SK-N-SH (cell line): Measurements from ENCODE around the gene TRANK1.

Experiments used
- CTCF ChIP-seq: fragments of 200-600 bp; sonication (generic); IDR thresholded peaks from 2 replicates; pipeline ENCODE4 v1.6.1; 2017; ENCODE audit warnings: antibody characterized with exemption, mild to moderate bottlenecking, moderate library complexity
- EZH2phosphoT487 ChIP-seq: fragments of 200-600 bp; sonication (generic); IDR thresholded peaks from 2 replicates; pipeline ENCODE4 v1.6.1; 2017; ENCODE audit warnings: low read depth, mixed run types, mild to moderate bottlenecking, antibody characterized with exemption, moderate library complexity, borderline replicate concordance
- FOXM1 ChIP-seq: IDR thresholded peaks from 2 replicates; pipeline ENCODE4 v1.4.0; 2012; ENCODE audit warnings: low read depth, mild to moderate bottlenecking
- JUND ChIP-seq: IDR thresholded peaks from 2 replicates; pipeline ENCODE4 v1.4.0; 2012
- POLR2AphosphoS5 ChIP-seq: IDR thresholded peaks from 2 replicates; pipeline ENCODE4 v1.6.1; 2012; ENCODE audit warnings: low read depth, low read length
- SIN3A ChIP-seq: IDR thresholded peaks from 2 replicates; pipeline ENCODE4 v1.6.1; 2012; ENCODE audit warnings: low read depth, mild to moderate bottlenecking, low read length, moderate library complexity, borderline replicate concordance
- SMC3 ChIP-seq: IDR thresholded peaks from 2 replicates; pipeline ENCODE4 v1.6.1; 2012; ENCODE audit warnings: low read depth, low read length, improper control_type of control experiment
- TCF12 ChIP-seq: IDR thresholded peaks from 2 replicates; pipeline ENCODE4 v1.4.0; 2012
- USF2 ChIP-seq: fragments of 150-350 bp; IDR thresholded peaks from 2 replicates; pipeline ENCODE4 v1.6.1; 2017; ENCODE audit warnings: antibody characterized with exemption, low read length, low read depth, borderline replicate concordance

- no peak for TF ChIP-seq EZH2phosphoT487
- no peak for TF ChIP-seq SMC3
- TF ChIP-seq CTCF = no peak
- no peak for TF ChIP-seq POLR2AphosphoS5
- no peak for TF ChIP-seq TCF12
- TF ChIP-seq SIN3A = no peak
- no peak for TF ChIP-seq USF2
- TF ChIP-seq FOXM1 = no peak
- no peak for TF ChIP-seq JUND
Measured at GRCh38 chr3:36969085-36969484, 24.2 kb upstream of the TRANK1 start.
